NB4 (cell line): Measurements from ENCODE around the gene ATP5PD.

Source experiments
- CTCF ChIP-seq: IDR thresholded peaks from one replicate; pipeline ENCODE4 v1.5.1; 2012; ENCODE audit warnings: low read depth, low read length
- POLR2A ChIP-seq: IDR thresholded peaks from 2 replicates; pipeline ENCODE4 v1.6.1; 2011; ENCODE audit warnings: mild to moderate bottlenecking; ENCODE audit not compliant: insufficient read length; ENCODE audit errors: extremely low read depth

- no peak for TF ChIP-seq CTCF
- no peak for TF ChIP-seq POLR2A
Measured at GRCh38 chr17:75024686-75025397, 21.9 kb downstream of the ATP5PD start.
